Hematopoietic multipotent progenitor cell treated with erythropoietin and hydrocortisone succinate and interleukin-3 and kit ligand, for 17 days (in vitro differentiated cells): Measurements from ENCODE around the gene SETD7.
"Not testable (repeated sequence)": the region's sequence is repeated elsewhere in the genome, so short reads cannot be mapped to it uniquely, and the experiment has no call there.

Experiments
- DNase-seq: peaks from one replicate; pipeline ENCODE4 v3.0.0-alpha.2; 2015; ENCODE audit warnings: low spot score

Gene SETD7

GRCh38 chr4:139509727-139510410 is 46.1 kb downstream of the SETD7 start:
- DNase-seq: peak; percentile 15

GRCh38 chr4:139508581-139509237 is 47.3 kb downstream of the SETD7 start:
- DNase-seq: no peak

- no peak for DNase-seq
Measured at GRCh38 chr4:139506774-139507173, 49.2 kb downstream of the SETD7 start.

- no peak for DNase-seq
Measured at GRCh38 chr4:139503622-139504166, 52.3 kb downstream of the SETD7 start.

GRCh38 chr4:139501927-139502899 is 53.8 kb downstream of the SETD7 start:
- no peak for DNase-seq

- no peak for DNase-seq
Measured at GRCh38 chr4:139501527-139501926, 54.5 kb downstream of the SETD7 start.

- no peak for DNase-seq
Measured at GRCh38 chr4:139501117-139501516, 54.9 kb downstream of the SETD7 start.

GRCh38 chr4:139499186-139499585 is 56.8 kb downstream of the SETD7 start:
- DNase-seq: no peak

GRCh38 chr4:139493176-139493575 is 62.8 kb downstream of the SETD7 start:
- DNase-seq: no peak

- no peak for DNase-seq
Measured at GRCh38 chr4:139492429-139492828, 63.6 kb downstream of the SETD7 start.

- DNase-seq: no peak
Measured at GRCh38 chr4:139489638-139490037, 66.4 kb downstream of the SETD7 start.

- DNase-seq: no peak
Measured at GRCh38 chr4:139488442-139488841, 67.6 kb downstream of the SETD7 start.

GRCh38 chr4:139484783-139485311 is 71.2 kb downstream of the SETD7 start:
- DNase-seq: no peak

- DNase-seq: no peak
Measured at GRCh38 chr4:139483000-139483399, 73.0 kb downstream of the SETD7 start.

- no peak for DNase-seq
Measured at GRCh38 chr4:139481465-139481864, 74.6 kb downstream of the SETD7 start.

GRCh38 chr4:139476363-139476762 is 79.7 kb downstream of the SETD7 start:
- DNase-seq: no peak

- no peak for DNase-seq
Measured at GRCh38 chr4:139472852-139473251, 83.2 kb downstream of the SETD7 start.

GRCh38 chr4:139470997-139471665 is 84.9 kb downstream of the SETD7 start:
- no peak for DNase-seq

- no peak for DNase-seq
Measured at GRCh38 chr4:139470295-139470694, 85.7 kb downstream of the SETD7 start.

- DNase-seq: no peak
Measured at GRCh38 chr4:139469869-139470268, 86.2 kb downstream of the SETD7 start.

GRCh38 chr4:139469216-139469615 is 86.8 kb downstream of the SETD7 start:
- DNase-seq: no peak

GRCh38 chr4:139468756-139469155 is 87.3 kb downstream of the SETD7 start:
- not testable (repeated sequence) for DNase-seq
